Gastrocnemius medialis (tissue), 4 donors: ENCODE measurements around the gene SCGB1A1.

ENCODE experiments used
- CTCF ChIP-seq, 5 experiments: fragments of 450-650 bp in 3 of 5; fragments of 200-600 bp in 2 of 5; sonication (generic) in 2 of 5; IDR thresholded peaks in 4 of 5; conservative IDR thresholded peaks in 1 of 5; 1 replicate in 4 of 5; 2 replicates in 1 of 5; pipeline ENCODE4 v1.5.1; 2016 to 2019; ENCODE audit warnings: antibody characterized with exemption in 5 of 5, mild to moderate bottlenecking in 3 of 5, moderate library complexity in 3 of 5
- POLR2A ChIP-seq, 2 donors: fragments of 450-650 bp; IDR thresholded peaks; one replicate each; pipeline ENCODE4 v1.6.1; 2017; ENCODE audit warnings: antibody characterized with exemption in 2 of 2, mild to moderate bottlenecking in 2 of 2, moderate library complexity in 2 of 2

- TF ChIP-seq POLR2A (IDR thresholded peaks at IDR 0.05) (no peak), CTCF (IDR thresholded peaks at IDR 0.05 in 4 of 5, conservative IDR thresholded peaks at IDR 0.05 in 1 of 5) (no peak)
These were observed 40.2 kb downstream of the SCGB1A1 start for GRCh38 chr11:62459080-62459479.
